Prostate gland (tissue), 2 donors: Measurements from ENCODE around the gene FBXW8. TPM values are rescaled to one million over a fixed set of nuclear protein-coding genes. Genes with fewer than 3 reads are reported as not detected.

Experiments
- DNase-seq: peaks from one replicate; pipeline ENCODE4 v3.0.0-alpha.2; 2019; ENCODE audit warnings: low spot score
- H3K27ac ChIP-seq, 2 donors: fragments of 200-600 bp; sonication (generic); 2 replicates each; pipeline ENCODE4 v1.5.1; 2017 to 2019
- H3K27me3 ChIP-seq: fragments of 200-600 bp; sonication (generic); replicated peaks from 2 replicates; pipeline ENCODE4 v1.5.1; 2019; ENCODE audit not compliant: insufficient read depth
- H3K36me3 ChIP-seq, 2 donors: fragments of 200-600 bp; sonication (generic); 1 replicate in 1 of 2; 2 replicates in 1 of 2; pipeline versions ENCODE4 v1.5.1 to v1.8.1; 2017 to 2019
- H3K4me1 ChIP-seq: fragments of 200-600 bp; sonication (generic); replicated peaks from 2 replicates; pipeline ENCODE4 v1.5.1; 2019
- H3K4me3 ChIP-seq, 2 donors: fragments of 200-600 bp; sonication (generic); 2 replicates each; pipeline ENCODE4 v1.5.1; 2017 to 2019
- H3K9me3 ChIP-seq: fragments of 200-600 bp; sonication (generic); 2 replicates; pipeline ENCODE4 v1.5.1; 2017
- POLR2A ChIP-seq: fragments of 450-650 bp; IDR thresholded peaks from one replicate; pipeline ENCODE4 v1.6.1; 2016; ENCODE audit warnings: antibody characterized with exemption, mild to moderate bottlenecking
- POLR2AphosphoS5 ChIP-seq: sonication (generic); formaldehyde crosslinking; IDR thresholded peaks from one replicate; pipeline ENCODE4 v1.6.1; 2017; ENCODE audit warnings: antibody characterized with exemption
- WGBS: methylation state at CpG from one replicate; pipeline ENCODE4 v1.1.5; 2018; 5-methylcytosine and 5-hydroxymethylcytosine counted together
- intact Hi-C: fragments of 100-400 bp; cut with DNase I; formaldehyde crosslinking; loops from one replicate; pipeline ENCODE4 v1.14.2; 2022
- total RNA-seq, 2 donors: library from RNA; depleted of rRNA; stranded (reverse); fragments of >200 nt; gene quantifications; one replicate each; pipeline ENCODE4 v1.1.0, GENCODE V29; 2016
- TF ChIP-seq, protein P1 (sequence below), 4 experiments: fragments of 200-600 bp in 2 of 4; fragments of 450-650 bp in 2 of 4; sonication (generic) in 2 of 4; IDR thresholded peaks; 1 replicate in 3 of 4; 2 replicates in 1 of 4; pipeline ENCODE4 v1.5.1; 2016 to 2019; ENCODE audit warnings: antibody characterized with exemption in 4 of 4, mild to moderate bottlenecking in 2 of 4, moderate library complexity in 2 of 4

Gene FBXW8
- total RNA-seq, 2 donors from 2014 or later = 20.8 to 26.7 TPM

DNA sequence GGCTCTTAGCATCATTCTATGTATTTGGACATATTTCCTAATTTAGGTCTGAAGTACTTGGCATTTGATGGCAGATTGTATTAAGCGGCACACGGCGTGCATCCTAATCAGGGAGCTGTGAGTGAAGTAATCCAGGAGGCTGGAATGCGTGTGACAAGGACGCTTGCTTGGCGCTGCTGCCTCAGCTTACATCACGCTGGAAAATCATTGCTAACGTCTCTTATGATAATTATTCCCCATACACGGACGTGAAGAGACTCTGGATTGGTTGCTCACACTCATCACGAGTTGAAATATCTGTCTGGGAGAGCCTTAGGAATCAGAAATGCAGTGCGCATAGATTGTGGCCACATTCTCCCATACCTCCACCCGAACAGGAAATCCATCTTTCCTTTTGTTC is 85.3 kb downstream of the FBXW8 start:
- Histone ChIP-seq H3K27me3 (no peaks in the 10 kb centered on the region), H3K9me3 (no peaks in the 10 kb centered on the region), H3K4me1 (no peaks in the 10 kb centered on the region), H3K4me3 (no peak overlapping the region), H3K36me3 (no peaks in the 10 kb centered on the region), H3K27ac (no peak overlapping the region)
- intact Hi-C loops = no loop called here
- 84% methylated on average over 13 of the region's 13 CpGs for WGBS
- no peak for DNase-seq
- TF ChIP-seq, protein P1, sequence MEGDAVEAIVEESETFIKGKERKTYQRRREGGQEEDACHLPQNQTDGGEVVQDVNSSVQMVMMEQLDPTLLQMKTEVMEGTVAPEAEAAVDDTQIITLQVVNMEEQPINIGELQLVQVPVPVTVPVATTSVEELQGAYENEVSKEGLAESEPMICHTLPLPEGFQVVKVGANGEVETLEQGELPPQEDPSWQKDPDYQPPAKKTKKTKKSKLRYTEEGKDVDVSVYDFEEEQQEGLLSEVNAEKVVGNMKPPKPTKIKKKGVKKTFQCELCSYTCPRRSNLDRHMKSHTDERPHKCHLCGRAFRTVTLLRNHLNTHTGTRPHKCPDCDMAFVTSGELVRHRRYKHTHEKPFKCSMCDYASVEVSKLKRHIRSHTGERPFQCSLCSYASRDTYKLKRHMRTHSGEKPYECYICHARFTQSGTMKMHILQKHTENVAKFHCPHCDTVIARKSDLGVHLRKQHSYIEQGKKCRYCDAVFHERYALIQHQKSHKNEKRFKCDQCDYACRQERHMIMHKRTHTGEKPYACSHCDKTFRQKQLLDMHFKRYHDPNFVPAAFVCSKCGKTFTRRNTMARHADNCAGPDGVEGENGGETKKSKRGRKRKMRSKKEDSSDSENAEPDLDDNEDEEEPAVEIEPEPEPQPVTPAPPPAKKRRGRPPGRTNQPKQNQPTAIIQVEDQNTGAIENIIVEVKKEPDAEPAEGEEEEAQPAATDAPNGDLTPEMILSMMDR (IDR thresholded peaks at IDR 0.05) = no peak
- TF ChIP-seq POLR2AphosphoS5 = no peak
- no peak for TF ChIP-seq POLR2A

DNA sequence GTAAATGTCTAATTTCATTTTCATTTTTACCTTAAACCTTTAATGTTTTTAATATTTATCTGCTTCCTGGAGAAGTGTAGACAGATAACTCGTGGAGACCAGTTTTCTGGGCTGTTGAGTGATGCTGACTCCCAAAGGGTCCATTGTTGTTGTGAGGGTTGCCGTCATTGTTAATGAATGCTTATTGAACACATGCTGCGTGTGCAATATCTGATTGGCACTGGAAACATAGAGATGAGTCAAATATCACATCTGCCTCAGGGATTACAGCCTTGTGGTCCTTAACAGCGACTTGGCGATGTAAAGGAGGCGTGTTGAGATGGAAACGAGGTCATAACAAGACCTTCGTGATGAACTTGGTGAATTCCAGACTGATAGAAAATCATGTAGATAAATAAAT is 85.9 kb downstream of the FBXW8 start:
- 80% methylated on average over 8 of the region's 8 CpGs for WGBS
- Histone ChIP-seq H3K27me3 (no peaks in the 10 kb centered on the region), H3K36me3 (no peaks in the 10 kb centered on the region), H3K27ac (no peak overlapping the region), H3K9me3 (no peaks in the 10 kb centered on the region), H3K4me1 (no peaks in the 10 kb centered on the region), H3K4me3 (no peak overlapping the region)
- intact Hi-C loops = no loop called here
- TF ChIP-seq POLR2A (no peak), POLR2AphosphoS5 (no peak)
- TF ChIP-seq, protein P1 (IDR thresholded peaks at IDR 0.05) = no peak
- no peak for DNase-seq

DNA sequence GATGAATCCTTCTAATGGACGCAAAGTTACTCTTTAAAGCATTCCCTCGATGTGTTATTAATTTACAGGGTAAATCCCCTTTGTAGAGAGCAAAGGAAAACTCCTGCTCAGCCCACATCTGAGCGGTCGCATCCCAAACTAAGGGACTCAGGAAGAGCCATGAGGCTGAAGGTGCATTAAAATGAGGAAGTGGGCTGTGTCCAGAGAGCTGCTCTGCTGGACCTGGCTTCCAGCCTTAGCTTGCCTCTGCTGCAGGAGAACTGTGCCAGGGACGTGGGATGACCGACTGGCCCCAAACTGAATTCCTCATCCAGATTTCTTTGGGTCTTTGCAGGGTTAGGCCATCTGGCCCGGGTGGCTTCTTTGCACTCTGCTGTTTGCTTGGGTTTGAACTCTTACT is 88.3 kb downstream of the FBXW8 start:
- intact Hi-C loops = no loop called here
- DNase-seq = no peak
- no peak for TF ChIP-seq POLR2AphosphoS5
- H3K36me3 ChIP-seq = no peaks in the 10 kb centered on the region
- no peaks in the 10 kb centered on the region for H3K4me1 ChIP-seq
- no peak overlapping the region for H3K4me3 ChIP-seq
- no peaks in the 10 kb centered on the region for H3K9me3 ChIP-seq
- H3K27ac ChIP-seq = no peak overlapping the region
- 91% methylated on average over 7 of the region's 7 CpGs for WGBS
- no peaks in the 10 kb centered on the region for H3K27me3 ChIP-seq

DNA sequence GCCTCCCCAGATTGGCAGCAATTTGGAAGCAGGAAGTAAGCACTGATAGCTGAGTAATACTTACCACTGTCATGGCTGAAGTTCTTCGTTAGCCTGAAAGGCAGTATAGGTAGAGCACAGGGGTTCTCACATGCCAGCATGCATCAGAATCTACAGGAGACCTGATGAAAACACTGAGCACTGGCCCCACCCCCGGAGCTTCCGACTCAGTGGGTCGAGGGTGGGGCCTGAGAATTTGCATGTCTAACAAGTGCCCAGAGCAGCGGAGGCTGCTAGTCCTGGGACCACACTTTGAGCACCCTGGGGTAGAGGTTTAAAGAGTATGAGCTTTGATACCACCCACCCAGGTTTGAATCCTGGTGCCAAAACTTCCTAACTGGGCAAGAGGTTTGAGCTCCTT is 89.6 kb downstream of the FBXW8 start:
- no peaks in the 10 kb centered on the region for H3K4me1 ChIP-seq
- no peaks in the 10 kb centered on the region for H3K27me3 ChIP-seq
- TF ChIP-seq POLR2AphosphoS5 = no peak
- TF ChIP-seq, protein P1 (IDR thresholded peaks at IDR 0.05) = no peak
- TF ChIP-seq POLR2A = no peak
- H3K36me3 ChIP-seq = no peaks in the 10 kb centered on the region
- H3K27ac ChIP-seq = no peak overlapping the region
- no peaks in the 10 kb centered on the region for H3K9me3 ChIP-seq
- H3K4me3 ChIP-seq = no peak overlapping the region
- intact Hi-C loops = no loop called here
- 85% methylated on average over 5 of the region's 5 CpGs for WGBS
- no peak for DNase-seq

DNA sequence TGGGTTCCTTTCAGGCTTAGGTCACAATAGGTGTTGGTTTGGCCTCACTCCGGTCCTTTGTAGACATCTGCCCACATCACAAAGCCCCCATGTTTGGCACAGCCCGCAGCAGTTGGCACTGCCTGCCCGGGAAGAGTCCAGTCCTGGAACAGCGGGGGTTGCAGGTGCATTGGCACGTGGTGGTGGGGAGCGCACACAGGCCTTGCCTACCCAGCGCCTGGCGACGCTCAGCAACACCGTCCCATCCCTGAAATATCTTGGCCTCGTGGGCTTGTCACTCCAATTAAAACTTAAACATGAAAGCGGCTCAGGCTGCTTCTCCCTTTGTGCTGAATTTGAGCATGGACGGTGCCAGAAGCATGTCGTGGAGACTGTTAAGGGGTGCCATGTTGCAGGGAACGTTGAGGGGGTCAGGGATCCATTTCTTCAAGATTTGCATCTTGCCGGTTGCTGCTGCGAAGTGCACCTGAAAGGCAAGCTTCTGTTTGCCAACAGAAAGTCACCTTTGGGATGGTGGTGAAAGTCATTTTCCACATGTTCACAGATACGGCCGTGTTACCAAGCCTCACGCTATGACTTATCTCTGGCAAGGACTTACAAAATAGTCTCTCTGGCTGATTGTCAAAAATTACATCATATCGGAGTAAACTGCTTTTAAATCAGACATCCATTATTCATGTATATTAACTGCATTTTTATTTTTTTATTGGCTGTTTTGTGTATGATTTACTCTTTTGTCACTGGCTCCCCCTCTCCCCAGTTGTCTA is 91.5 kb downstream of the FBXW8 start:
- no peaks in the 10 kb centered on the region for H3K36me3 ChIP-seq

More for the DNA sequence above, 91.5 kb downstream of the FBXW8 start:
- Histone ChIP-seq H3K27me3 (no peaks in the 10 kb centered on the region), H3K9me3 (no peaks in the 10 kb centered on the region), H3K27ac (no peak overlapping the region), H3K4me3 (no peak overlapping the region), H3K4me1 (no peaks in the 10 kb centered on the region)
- no peak for DNase-seq
- TF ChIP-seq, protein P1 (IDR thresholded peaks at IDR 0.05) = no peak
- TF ChIP-seq POLR2A = no peak
- TF ChIP-seq POLR2AphosphoS5 = no peak
- intact Hi-C loops = no loop called here
- WGBS = 75% methylated on average over 21 of the region's 21 CpGs
